H1 (cell line): ENCODE results near the gene MYBPC2. TPM values are rescaled to one million over a fixed set of nuclear protein-coding genes. Genes with fewer than 3 reads are reported as not detected.

Experiments used
- ASH2L ChIP-seq: fragments of 200-600, 300-600 bp; sonication (generic); IDR thresholded peaks from one replicate; pipeline ENCODE4 v1.7.1; 2017; ENCODE audit warnings: low read length
- CEBPB ChIP-seq: IDR thresholded peaks from 2 replicates; pipeline ENCODE4 v1.6.1; 2012; ENCODE audit warnings: low read depth, low read length
- E2F6 ChIP-seq: IDR thresholded peaks from 2 replicates; pipeline ENCODE4 v1.6.1; 2012; ENCODE audit warnings: inconsistent platforms
- EGR1 ChIP-seq: IDR thresholded peaks from 2 replicates; pipeline ENCODE4 v1.6.1; 2011; ENCODE audit warnings: low read depth, low read length, borderline replicate concordance
- EP300 ChIP-seq, 2 experiments: IDR thresholded peaks; 1 replicate in 1 of 2; 2 replicates in 1 of 2; pipeline ENCODE4 v1.6.1; 2011 to 2012; ENCODE audit warnings: low read depth in 2 of 2, low read length in 2 of 2, mild to moderate bottlenecking in 2 of 2, borderline replicate concordance in 1 of 2, inconsistent platforms in 1 of 2, moderate library complexity in 1 of 2
- HDAC2 ChIP-seq, 2 experiments: fragments of 300-600 bp in 1 of 2; sonication (generic) in 1 of 2; IDR thresholded peaks; 2 replicates each; pipeline ENCODE4 v1.6.1; 2011 to 2012; ENCODE audit warnings: low read depth in 2 of 2, low read length in 2 of 2, mild to moderate bottlenecking in 2 of 2, moderate library complexity in 2 of 2, borderline replicate concordance in 1 of 2, inconsistent platforms in 1 of 2
- KDM4A ChIP-seq: IDR thresholded peaks from one replicate; pipeline ENCODE4 v1.7.1; 2012; ENCODE audit warnings: low read depth, mild to moderate bottlenecking, moderate library complexity, low read length, inconsistent platforms; ENCODE audit not compliant: severe bottlenecking
- MAX ChIP-seq: IDR thresholded peaks from 2 replicates; pipeline ENCODE4 v1.6.1; 2012; ENCODE audit warnings: inconsistent platforms
- PHF8 ChIP-seq: fragments of 200-600 bp; sonication (generic); conservative IDR thresholded peaks from 2 replicates; pipeline ENCODE4 v1.7.1; 2012; ENCODE audit warnings: low read depth, mild to moderate bottlenecking, inconsistent platforms, low read length, moderate library complexity
- POLR2A ChIP-seq, 2 experiments: IDR thresholded peaks; 1 replicate in 1 of 2; 2 replicates in 1 of 2; pipeline ENCODE4 v1.6.1; 2011; ENCODE audit warnings: low read depth in 2 of 2, low read length in 2 of 2, mild to moderate bottlenecking in 2 of 2; ENCODE audit errors: control extremely low read depth in 1 of 2
- POLR2AphosphoS5 ChIP-seq: IDR thresholded peaks from 2 replicates; pipeline ENCODE4 v1.6.1; 2011; ENCODE audit warnings: low read depth, low read length
- RFX5 ChIP-seq: IDR thresholded peaks from 2 replicates; pipeline ENCODE4 v1.6.1; 2011; ENCODE audit warnings: low read depth, low read length, improper control_type of control experiment, borderline replicate concordance
- RNF2 ChIP-seq: fragments of 200-900, 300-1000 bp; sonication (generic); IDR thresholded peaks from 2 replicates; pipeline ENCODE4 v1.7.1; 2016; ENCODE audit warnings: borderline replicate concordance, low read depth, mild to moderate bottlenecking, antibody characterized with exemption, low read length; ENCODE audit not compliant: poor library complexity, severe bottlenecking; ENCODE audit errors: missing control alignments
- RXRA ChIP-seq: IDR thresholded peaks from 2 replicates; pipeline ENCODE4 v1.6.1; 2011; ENCODE audit warnings: low read depth, mild to moderate bottlenecking, low read length, moderate library complexity; ENCODE audit not compliant: insufficient read depth
- SP4 ChIP-seq: IDR thresholded peaks from 2 replicates; pipeline ENCODE4 v1.6.1; 2012; ENCODE audit warnings: low read length, inconsistent platforms
- SRF ChIP-seq: IDR thresholded peaks from 2 replicates; pipeline ENCODE4 v1.6.1; 2011; ENCODE audit warnings: mild to moderate bottlenecking, low read depth, low read length, moderate library complexity
- TAF1 ChIP-seq: IDR thresholded peaks from 2 replicates; pipeline ENCODE4 v1.6.1; 2011; ENCODE audit warnings: mild to moderate bottlenecking, low read depth, low read length
- TEAD4 ChIP-seq: IDR thresholded peaks from 2 replicates; pipeline ENCODE4 v1.6.1; 2012; ENCODE audit warnings: low read depth, low read length, inconsistent platforms, mixed read lengths
- USF2 ChIP-seq: IDR thresholded peaks from 2 replicates; pipeline ENCODE4 v1.6.1; 2011; ENCODE audit warnings: low read length, improper control_type of control experiment
- polyA plus RNA-seq, 7 experiments: library from polyadenylated mRNA; depleted of rRNA in 3 of 7; stranded (reverse) in 5 of 7; unstranded in 2 of 7; fragments of >200 nt in 5 of 7; fragments of 200-250 nt in 2 of 7; gene quantifications; 1 replicate in 5 of 7; 2 replicates in 1 of 7; 4 replicates in 1 of 7; pipeline versions ENCODE4 v1.2.1 to v1.2.3, GENCODE V29; 2011 to 2013; ENCODE audit warnings: missing spikeins in 2 of 7, mixed read lengths in 2 of 7
- total RNA-seq: library from RNA; stranded (reverse); fragmentation: NEBNext Ultra II Directional; extraction: Animal tissue kit (Norgen Biotek cat#: 25700); gene quantifications from 2 replicates; pipeline ENCODE4 v1.2.1, GENCODE V29; 2021

Gene MYBPC2
- total and polyA plus RNA-seq, 2 of the 8 experiments (the other 6 are each of a cell fraction or from before 2014, with no cell fraction given), result 1.8 to 3.1 TPM

GRCh38 chr19:50383852-50384684 is 48.6 kb upstream of the MYBPC2 start, which contains the start of gene POLD1 (continued):
- TF ChIP-seq E2F6 (peak; percentile 67), TAF1 (peak; percentile 66), USF2 (0 out of 2 replicates have a peak, but pooled peaks have one; percentile 2), RXRA (no peak), SP4 (peak; percentile 33; the same call in 1 of the 2 replicates), RFX5 (no peak), SRF (peak; percentile 42; the same call in 1 of the 2 replicates), EGR1 (peak; percentile 23; the same call in 1 of the 2 replicates), MAX (peak; percentile 84), PHF8 (peak; percentile 89), RNF2 (no peak), KDM4A (peak; percentile 68), ASH2L (peak; percentile 26), EP300 (IDR thresholded peaks at IDR 0.05; ENCODE audit: borderline replicate concordance in 1 of 2, low read depth in 2 of 2, low read length in 2 of 2) (no peak), CEBPB (no peak), POLR2AphosphoS5 (no peak; the same call in none of the 2 replicates), POLR2A (IDR thresholded peaks at IDR 0.05; ENCODE audit: control extremely low read depth in 1 of 2, low read depth in 2 of 2, low read length in 2 of 2) (peak; percentile 60 to 80; a peak in 2 of 3 replicates), TEAD4 (peak; percentile 8; the same call in 1 of the 2 replicates), HDAC2 (IDR thresholded peaks at IDR 0.05; ENCODE audit: borderline replicate concordance in 1 of 2, low read depth in 2 of 2, low read length in 2 of 2) (0 out of 4 replicates have a peak, but pooled peaks of 1 of the 2 experiments have one; percentile 15)
